ENCODE results near the gene MMP17. TPM values are rescaled to one million over a fixed set of nuclear protein-coding genes. Genes with fewer than 3 reads are reported as not detected.

Gene MMP17
- polyA plus RNA-seq, 1 experiment = 13.7 TPM

GRCh38 chr12:131817241-131817640 is 11.0 kb upstream of the MMP17 start:
- Histone ChIP-seq H3K36me3 (ENCODE audit: control insufficient read depth, insufficient read depth, low read length) (no peaks in the 10 kb centered on the region), H3K27me3 (ENCODE audit: control insufficient read depth, insufficient read depth, low read length) (no peaks in the 10 kb centered on the region; the same call in 1 of the 2 replicates), H3K4me3 (ENCODE audit: low read depth, low read length) (no peak overlapping the region)
- ChIA-PET POLR2A (no interaction called here), CTCF (no interaction called here)
- no peak for DNase-seq (ENCODE audit: low read depth)
- TF ChIP-seq CTCF (IDR thresholded peaks at IDR 0.05; ENCODE audit: insufficient read depth, low read depth, low read length) = no peak

GRCh38 chr12:131818821-131819585 is 9.2 kb upstream of the MMP17 start:
- POLR2A ChIA-PET = no interaction called here
- no peak for DNase-seq (ENCODE audit: low read depth)
- no peaks in the 10 kb centered on the region; the same call in 1 of the 2 replicates for H3K27me3 ChIP-seq (ENCODE audit: control insufficient read depth, insufficient read depth, low read length)
- CTCF ChIA-PET = interaction anchor here (0.6 kb wide), 1 partner anchor 939 kb away, joined by 3 read pairs; no protein-coding TSS in a partner anchor
- H3K4me3 ChIP-seq (ENCODE audit: low read depth, low read length) = no peak overlapping the region
- no peak for TF ChIP-seq CTCF (IDR thresholded peaks at IDR 0.05; ENCODE audit: insufficient read depth, low read depth, low read length)
- no peaks in the 10 kb centered on the region for H3K36me3 ChIP-seq (ENCODE audit: control insufficient read depth, insufficient read depth, low read length)

GRCh38 chr12:131824450-131824849 is 3.7 kb upstream of the MMP17 start:
- Histone ChIP-seq H3K36me3 (ENCODE audit: control insufficient read depth, insufficient read depth, low read length) (no peaks in the 10 kb centered on the region), H3K27me3 (ENCODE audit: control insufficient read depth, insufficient read depth, low read length) (no peaks in the 10 kb centered on the region), H3K4me3 (ENCODE audit: low read depth, low read length) (no peak overlapping the region)
- DNase-seq (ENCODE audit: low read depth) = no peak
- no peak for TF ChIP-seq CTCF (IDR thresholded peaks at IDR 0.05; ENCODE audit: insufficient read depth, low read depth, low read length)
- CTCF ChIA-PET = no interaction called here
- POLR2A ChIA-PET = no interaction called here

- ChIA-PET CTCF (interaction anchor here (0.8 to 1.2 kb wide), 2 partner anchors 14 to 39 kb away, joined by 3 to 4 read pairs; no protein-coding TSS in a partner anchor), POLR2A (interaction anchor here (0.7 kb wide), 1 partner anchor 693 kb away, joined by 49 read pairs; no protein-coding TSS in a partner anchor)
- Histone ChIP-seq H3K36me3 (ENCODE audit: control insufficient read depth, insufficient read depth, low read length) (no peaks in the 10 kb centered on the region; the same call in 1 of the 2 replicates), H3K4me3 (ENCODE audit: low read depth, low read length) (no peak overlapping the region; the same call in 1 of the 2 replicates), H3K27me3 (ENCODE audit: control insufficient read depth, insufficient read depth, low read length) (no peaks in the 10 kb centered on the region)
- no peak for TF ChIP-seq CTCF (IDR thresholded peaks at IDR 0.05; ENCODE audit: insufficient read depth, low read depth, low read length)
- no peak for DNase-seq (ENCODE audit: low read depth)
These were observed 2.9 kb upstream of the MMP17 start for GRCh38 chr12:131825146-131825892.
